Kidney capillary endothelial cell (primary cell): ENCODE results near the gene PFKP.
A peak's percentile ranks its signal among the peaks of the same experiment; 100 is the strongest.

Experiments used
- DNase-seq: peaks from one replicate; pipeline ENCODE4 v3.0.0-alpha.2; 2018; ENCODE audit warnings: low spot score

Gene PFKP

GRCh38 chr10:3069876-3070275 lies 2.5 kb downstream of the PFKP start:
- DNase-seq = no peak

GRCh38 chr10:3071405-3072198 lies 4.3 kb downstream of the PFKP start:
- peak; percentile 95 for DNase-seq

GRCh38 chr10:3072641-3073360 lies 5.5 kb downstream of the PFKP start:
- DNase-seq = no peak

- no peak for DNase-seq
Measured at GRCh38 chr10:3074145-3074665, 6.9 kb downstream of the PFKP start.

- no peak for DNase-seq
Measured at GRCh38 chr10:3074985-3075600, 7.7 kb downstream of the PFKP start.

- no peak for DNase-seq
Measured at GRCh38 chr10:3076138-3076537, 8.8 kb downstream of the PFKP start.

- no peak for DNase-seq
Measured at GRCh38 chr10:3077509-3077908, 10.2 kb downstream of the PFKP start.

- DNase-seq = no peak
Measured at GRCh38 chr10:3077940-3078630, 10.7 kb downstream of the PFKP start.

GRCh38 chr10:3081383-3081981 lies 14.1 kb downstream of the PFKP start:
- DNase-seq = no peak

- no peak for DNase-seq
Measured at GRCh38 chr10:3082290-3082689, 14.9 kb downstream of the PFKP start.

- DNase-seq = no peak
Measured at GRCh38 chr10:3085785-3086567, 18.6 kb downstream of the PFKP start.

GRCh38 chr10:3090388-3090787 lies 23.0 kb downstream of the PFKP start:
- no peak for DNase-seq

GRCh38 chr10:3090914-3091787 lies 23.8 kb downstream of the PFKP start:
- DNase-seq = peak; percentile 83

- no peak for DNase-seq
Measured at GRCh38 chr10:3091921-3092320, 24.6 kb downstream of the PFKP start.

GRCh38 chr10:3093996-3094395 lies 26.6 kb downstream of the PFKP start:
- DNase-seq = no peak

GRCh38 chr10:3094609-3095036 lies 27.3 kb downstream of the PFKP start:
- DNase-seq = peak; percentile 25

- DNase-seq = peak; percentile 99
Measured at GRCh38 chr10:3095373-3096139, 28.2 kb downstream of the PFKP start.

GRCh38 chr10:3096149-3096548 lies 28.8 kb downstream of the PFKP start:
- no peak for DNase-seq

- DNase-seq = no peak
Measured at GRCh38 chr10:3097160-3097559, 29.8 kb downstream of the PFKP start.
